ENCODE measurements around the gene RHBDF1.

DNA sequence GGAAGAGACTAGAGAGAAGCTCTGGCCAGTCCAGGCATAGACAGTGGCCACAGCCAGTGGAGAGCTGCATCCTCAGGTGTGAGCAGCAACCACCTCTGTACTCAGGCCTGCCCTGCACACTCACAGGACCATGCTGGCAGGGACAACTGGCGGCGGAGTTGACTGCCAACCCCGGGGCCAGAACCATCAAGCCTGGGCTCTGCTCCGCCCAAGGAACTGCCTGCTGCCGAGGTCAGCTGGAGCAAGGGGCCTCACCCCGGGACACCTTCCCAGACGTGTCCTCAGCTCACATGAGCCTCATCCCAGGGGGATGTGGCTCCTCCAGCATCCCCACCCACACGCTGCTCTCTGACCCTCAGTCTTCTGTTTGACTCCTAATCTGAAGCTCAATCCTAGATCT lies 3.2 kb downstream of the RHBDF1 start:
- TF ChIP-seq, protein P1, sequence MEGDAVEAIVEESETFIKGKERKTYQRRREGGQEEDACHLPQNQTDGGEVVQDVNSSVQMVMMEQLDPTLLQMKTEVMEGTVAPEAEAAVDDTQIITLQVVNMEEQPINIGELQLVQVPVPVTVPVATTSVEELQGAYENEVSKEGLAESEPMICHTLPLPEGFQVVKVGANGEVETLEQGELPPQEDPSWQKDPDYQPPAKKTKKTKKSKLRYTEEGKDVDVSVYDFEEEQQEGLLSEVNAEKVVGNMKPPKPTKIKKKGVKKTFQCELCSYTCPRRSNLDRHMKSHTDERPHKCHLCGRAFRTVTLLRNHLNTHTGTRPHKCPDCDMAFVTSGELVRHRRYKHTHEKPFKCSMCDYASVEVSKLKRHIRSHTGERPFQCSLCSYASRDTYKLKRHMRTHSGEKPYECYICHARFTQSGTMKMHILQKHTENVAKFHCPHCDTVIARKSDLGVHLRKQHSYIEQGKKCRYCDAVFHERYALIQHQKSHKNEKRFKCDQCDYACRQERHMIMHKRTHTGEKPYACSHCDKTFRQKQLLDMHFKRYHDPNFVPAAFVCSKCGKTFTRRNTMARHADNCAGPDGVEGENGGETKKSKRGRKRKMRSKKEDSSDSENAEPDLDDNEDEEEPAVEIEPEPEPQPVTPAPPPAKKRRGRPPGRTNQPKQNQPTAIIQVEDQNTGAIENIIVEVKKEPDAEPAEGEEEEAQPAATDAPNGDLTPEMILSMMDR (IDR thresholded peaks at IDR 0.05), result no peak
- TF ChIP-seq POLR2A (IDR thresholded peaks at IDR 0.05), result no peak

Measured in prostate gland (tissue), 2 donors.